Spleen (tissue), 7 donors: Measurements from ENCODE around the gene RECK.

Source experiments
- POLR2A ChIP-seq, 3 donors: fragments of 450-650 bp; IDR thresholded peaks; one replicate each; pipeline ENCODE4 v1.5.1; 2017; ENCODE audit warnings: antibody characterized with exemption in 3 of 3, mild to moderate bottlenecking in 1 of 3
- POLR2AphosphoS5 ChIP-seq, 3 donors: sonication (generic); formaldehyde crosslinking; IDR thresholded peaks; one replicate each; pipeline ENCODE4 v1.5.1; 2017; ENCODE audit warnings: antibody characterized with exemption in 3 of 3
- TF ChIP-seq, protein P1 (sequence below), 11 experiments: fragments of 200-600 bp in 7 of 11; fragments of 450-650 bp in 4 of 11; sonication (generic) in 4 of 11; IDR thresholded peaks in 8 of 11; conservative IDR thresholded peaks in 3 of 11; 1 replicate in 7 of 11; 2 replicates in 4 of 11; pipeline versions ENCODE4 v1.4.0 to v1.8.0; 2016 to 2021; ENCODE audit warnings: antibody characterized with exemption in 11 of 11, inconsistent platforms in 4 of 11, mild to moderate bottlenecking in 1 of 11
- donor health status: DM: no; HTN: no; CAD: no; lungs with moderate emphysema.
- donor health status: DM: no; HTN: no; CAD: no.
- donor health status: DM: no; HTN: no; CAD: no.

DNA sequence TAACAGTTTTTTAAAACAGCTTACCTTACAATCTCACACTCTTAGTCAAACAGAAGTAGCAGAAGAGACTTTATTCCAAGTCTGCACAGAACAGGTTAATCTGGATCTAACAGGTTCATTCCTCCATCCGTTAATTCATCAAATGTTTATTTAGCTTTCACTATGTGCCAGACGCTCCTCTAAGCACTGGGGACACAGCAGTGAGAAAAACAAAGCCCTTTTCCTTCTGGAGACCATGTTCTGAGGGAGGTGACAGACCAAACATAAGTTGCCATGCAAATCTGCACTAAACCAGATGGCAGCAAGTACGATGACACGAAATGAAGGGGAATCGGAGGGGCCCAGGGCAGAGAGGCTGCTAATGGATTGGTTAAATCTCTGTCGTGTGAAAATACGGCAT is 82.8 kb downstream of the RECK start:
- TF ChIP-seq POLR2A (IDR thresholded peaks at IDR 0.05) = no peak
- TF ChIP-seq, protein P1, sequence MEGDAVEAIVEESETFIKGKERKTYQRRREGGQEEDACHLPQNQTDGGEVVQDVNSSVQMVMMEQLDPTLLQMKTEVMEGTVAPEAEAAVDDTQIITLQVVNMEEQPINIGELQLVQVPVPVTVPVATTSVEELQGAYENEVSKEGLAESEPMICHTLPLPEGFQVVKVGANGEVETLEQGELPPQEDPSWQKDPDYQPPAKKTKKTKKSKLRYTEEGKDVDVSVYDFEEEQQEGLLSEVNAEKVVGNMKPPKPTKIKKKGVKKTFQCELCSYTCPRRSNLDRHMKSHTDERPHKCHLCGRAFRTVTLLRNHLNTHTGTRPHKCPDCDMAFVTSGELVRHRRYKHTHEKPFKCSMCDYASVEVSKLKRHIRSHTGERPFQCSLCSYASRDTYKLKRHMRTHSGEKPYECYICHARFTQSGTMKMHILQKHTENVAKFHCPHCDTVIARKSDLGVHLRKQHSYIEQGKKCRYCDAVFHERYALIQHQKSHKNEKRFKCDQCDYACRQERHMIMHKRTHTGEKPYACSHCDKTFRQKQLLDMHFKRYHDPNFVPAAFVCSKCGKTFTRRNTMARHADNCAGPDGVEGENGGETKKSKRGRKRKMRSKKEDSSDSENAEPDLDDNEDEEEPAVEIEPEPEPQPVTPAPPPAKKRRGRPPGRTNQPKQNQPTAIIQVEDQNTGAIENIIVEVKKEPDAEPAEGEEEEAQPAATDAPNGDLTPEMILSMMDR (IDR thresholded peaks at IDR 0.05 in 8 of 11, conservative IDR thresholded peaks at IDR 0.05 in 3 of 11) = no peak
- no peak for TF ChIP-seq POLR2AphosphoS5 (IDR thresholded peaks at IDR 0.05)
